HepG2 (cell line): ENCODE data around the gene PNKD. TPM values are rescaled to one million over a fixed set of nuclear protein-coding genes. Genes with fewer than 3 reads are reported as not detected.
A peak's percentile ranks its signal among the peaks of the same experiment; 100 is the strongest.

Source experiments
- FOXM1 ChIP-seq: sonication (generic); formaldehyde crosslinking; IDR thresholded peaks from 2 replicates; pipeline ENCODE4 v1.5.0; 2020; ENCODE audit warnings: missing genetic modification reagents
- MED1 ChIP-seq: sonication (generic); formaldehyde crosslinking; IDR thresholded peaks from 2 replicates; pipeline ENCODE4 v1.4.0; 2020; ENCODE audit warnings: missing genetic modification reagents
- POLR2G ChIP-seq: fragments of 200-400 bp; formaldehyde crosslinking; IDR thresholded peaks from 2 replicates; pipeline ENCODE4 v1.6.1; 2018; ENCODE audit warnings: mild to moderate bottlenecking, low read depth, low read length, moderate library complexity
- RFX1 ChIP-seq: fragments of 450-650 bp; IDR thresholded peaks from 2 replicates; pipeline ENCODE4 v1.6.1; 2017
- SOX13 ChIP-seq, 3 experiments: fragments of 450-650 bp in 1 of 3; sonication (generic) in 1 of 3; formaldehyde crosslinking in 1 of 3; IDR thresholded peaks in 2 of 3; conservative IDR thresholded peaks in 1 of 3; 2 replicates each; pipeline versions ENCODE4 v1.5.0 to v1.6.1; 2016 to 2020; ENCODE audit warnings: antibody characterized with exemption in 1 of 3, mild to moderate bottlenecking in 1 of 3, missing compliant biosample characterization in 1 of 3, missing genetic modification reagents in 1 of 3, moderate library complexity in 1 of 3
- SP1 ChIP-seq, 2 experiments: fragments of 450-650 bp in 1 of 2; sonication (generic) in 1 of 2; formaldehyde crosslinking in 1 of 2; IDR thresholded peaks; 2 replicates each; pipeline versions ENCODE4 v1.4.0 to v1.6.1; 2016 to 2020; ENCODE audit warnings: missing genetic modification reagents in 1 of 2
- SP5 ChIP-seq: IDR thresholded peaks from 2 replicates; pipeline ENCODE4 v1.6.1; 2016; ENCODE audit warnings: low read depth, borderline replicate concordance
- YY1 ChIP-seq: IDR thresholded peaks from 2 replicates; pipeline ENCODE4 v1.6.1; 2011; ENCODE audit warnings: low read length, low read depth, moderate library complexity, mild to moderate bottlenecking; ENCODE audit not compliant: insufficient read depth, insufficient replicate concordance
- ZEB1 ChIP-seq: IDR thresholded peaks from 2 replicates; pipeline ENCODE4 v1.6.1; 2012; ENCODE audit warnings: mild to moderate bottlenecking, low read depth, inconsistent platforms; ENCODE audit not compliant: insufficient replicate concordance
- ZNF552 ChIP-seq: sonication (generic); formaldehyde crosslinking; IDR thresholded peaks from 2 replicates; pipeline ENCODE4 v1.9.0; 2022; ENCODE audit warnings: missing genetic modification reagents, mild to moderate bottlenecking, borderline replicate concordance
- ZNF570 ChIP-seq: sonication (generic); formaldehyde crosslinking; IDR thresholded peaks from 2 replicates; pipeline ENCODE4 v1.4.0; 2020; ENCODE audit warnings: mild to moderate bottlenecking, missing genetic modification reagents, borderline replicate concordance
- ZNF678 ChIP-seq: sonication (generic); formaldehyde crosslinking; IDR thresholded peaks from 2 replicates; pipeline ENCODE4 v1.4.0; 2020; ENCODE audit warnings: mild to moderate bottlenecking, missing genetic modification reagents
- ZNF878 ChIP-seq: sonication (generic); formaldehyde crosslinking; IDR thresholded peaks from 2 replicates; pipeline ENCODE4 v1.8.1; 2023; ENCODE audit warnings: mild to moderate bottlenecking, missing genetic modification reagents, moderate library complexity
- polyA plus RNA-seq, 8 experiments: library from polyadenylated mRNA; depleted of rRNA in 3 of 8; stranded (reverse) in 7 of 8; unstranded in 1 of 8; fragments of >200 nt; fragmentation: Illumina TruSeq in 4 of 8; extraction: Trizol in 4 of 8; gene quantifications; 2 replicates each; pipeline versions ENCODE4 v1.2.1 to v1.2.3, GENCODE V29; 2011 to 2016; ENCODE audit warnings: low read depth in 4 of 8, missing spikeins in 1 of 8, mixed read lengths in 1 of 8; ENCODE audit not compliant: insufficient read depth in 1 of 8
- total RNA-seq, 5 experiments: library from RNA; depleted of rRNA; stranded (reverse); fragments of >200 nt; fragmentation: Illumina TruSeq; extraction: Trizol; gene quantifications; 2 replicates each; pipeline ENCODE4 v1.2.3, GENCODE V29; 2016; ENCODE audit warnings: low read depth in 1 of 5
- TF ChIP-seq, protein P1 (sequence below): IDR thresholded peaks from 2 replicates; pipeline ENCODE4 v1.6.1; 2016; ENCODE audit warnings: missing genetic modification reagents, missing compliant biosample characterization
- TF ChIP-seq, protein P2 (sequence below): sonication (generic); formaldehyde crosslinking; IDR thresholded peaks from 2 replicates; pipeline ENCODE4 v1.8.0; 2022; ENCODE audit warnings: missing genetic modification reagents, mild to moderate bottlenecking, inconsistent platforms, borderline replicate concordance
- TF ChIP-seq, protein P3 (sequence below): sonication (generic); formaldehyde crosslinking; IDR thresholded peaks from 2 replicates; pipeline ENCODE4 v1.9.0; 2022; ENCODE audit warnings: low read depth, missing genetic modification reagents
- TF ChIP-seq, protein P4 (sequence below): sonication (generic); formaldehyde crosslinking; IDR thresholded peaks from 2 replicates; pipeline ENCODE4 v1.4.0; 2020; ENCODE audit warnings: missing genetic modification reagents; ENCODE audit errors: not compliant biosample characterization
- TF ChIP-seq, protein P5 (sequence below), 2 experiments: sonication (generic) in 1 of 2; formaldehyde crosslinking in 1 of 2; IDR thresholded peaks; 2 replicates each; pipeline versions ENCODE4 v1.4.0 to v1.6.1; 2016 to 2020; ENCODE audit warnings: borderline replicate concordance in 1 of 2, low read depth in 1 of 2, mild to moderate bottlenecking in 1 of 2, missing genetic modification reagents in 1 of 2

The PNKD gene
- total and polyA plus RNA-seq, 2 of the 13 experiments (the other 11 are each of a cell fraction or from before 2014, with no cell fraction given), result 55.9 to 80.4 TPM

DNA sequence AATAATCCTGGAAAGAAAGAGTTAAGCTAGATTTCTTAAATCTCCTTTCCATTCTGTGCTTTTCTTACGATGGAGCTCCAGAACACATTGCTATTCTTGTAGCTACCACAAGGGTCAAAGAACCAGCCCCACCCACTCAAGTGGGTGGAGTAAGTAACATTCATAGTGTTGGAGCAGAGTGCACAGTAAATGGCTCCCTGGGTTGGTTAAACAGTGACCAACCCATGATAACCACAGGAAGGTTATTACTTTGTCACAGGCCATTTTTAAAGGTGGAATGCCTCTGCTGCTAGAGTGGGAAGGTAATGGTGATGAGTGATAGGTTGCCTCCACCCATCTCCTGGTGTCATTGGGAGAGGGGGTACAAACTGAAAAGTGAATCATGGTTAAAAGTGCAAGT lies 39.4 kb upstream of the PNKD start (continued):
- TF ChIP-seq, protein P1, sequence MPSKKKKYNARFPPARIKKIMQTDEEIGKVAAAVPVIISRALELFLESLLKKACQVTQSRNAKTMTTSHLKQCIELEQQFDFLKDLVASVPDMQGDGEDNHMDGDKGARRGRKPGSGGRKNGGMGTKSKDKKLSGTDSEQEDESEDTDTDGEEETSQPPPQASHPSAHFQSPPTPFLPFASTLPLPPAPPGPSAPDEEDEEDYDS (CRISPR knock-in tag), result no peak
- TF ChIP-seq ZNF570 (CRISPR knock-in tag), result no peak
- no peak for TF ChIP-seq SOX13 (IDR thresholded peaks at IDR 0.05)
- 0 out of 4 replicates have a peak, but pooled peaks of 1 of the 2 experiments have one; percentile 55 for TF ChIP-seq SOX13 (CRISPR knock-in tag; conservative IDR thresholded peaks at IDR 0.05 in 1 of 2, IDR thresholded peaks at IDR 0.05 in 1 of 2)
- TF ChIP-seq, protein P2, sequence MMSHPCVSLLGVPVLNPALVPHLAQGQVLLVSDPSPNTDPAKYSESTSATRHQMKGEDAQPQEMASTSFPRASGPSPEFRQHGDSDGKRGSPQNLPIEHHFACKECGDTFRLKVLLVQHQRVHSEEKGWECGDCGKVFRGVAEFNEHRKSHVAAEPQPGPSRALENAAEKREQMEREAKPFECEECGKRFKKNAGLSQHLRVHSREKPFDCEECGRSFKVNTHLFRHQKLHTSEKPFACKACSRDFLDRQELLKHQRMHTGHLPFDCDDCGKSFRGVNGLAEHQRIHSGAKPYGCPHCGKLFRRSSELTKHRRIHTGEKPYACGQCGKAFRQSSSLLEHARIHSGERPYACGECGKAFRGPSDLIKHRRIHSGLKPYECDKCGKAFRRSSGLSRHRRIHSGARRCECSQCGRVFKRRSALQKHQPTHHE, result no peak
- TF ChIP-seq YY1, result peak; percentile 52
- TF ChIP-seq MED1, result no peak
- TF ChIP-seq, protein P3, sequence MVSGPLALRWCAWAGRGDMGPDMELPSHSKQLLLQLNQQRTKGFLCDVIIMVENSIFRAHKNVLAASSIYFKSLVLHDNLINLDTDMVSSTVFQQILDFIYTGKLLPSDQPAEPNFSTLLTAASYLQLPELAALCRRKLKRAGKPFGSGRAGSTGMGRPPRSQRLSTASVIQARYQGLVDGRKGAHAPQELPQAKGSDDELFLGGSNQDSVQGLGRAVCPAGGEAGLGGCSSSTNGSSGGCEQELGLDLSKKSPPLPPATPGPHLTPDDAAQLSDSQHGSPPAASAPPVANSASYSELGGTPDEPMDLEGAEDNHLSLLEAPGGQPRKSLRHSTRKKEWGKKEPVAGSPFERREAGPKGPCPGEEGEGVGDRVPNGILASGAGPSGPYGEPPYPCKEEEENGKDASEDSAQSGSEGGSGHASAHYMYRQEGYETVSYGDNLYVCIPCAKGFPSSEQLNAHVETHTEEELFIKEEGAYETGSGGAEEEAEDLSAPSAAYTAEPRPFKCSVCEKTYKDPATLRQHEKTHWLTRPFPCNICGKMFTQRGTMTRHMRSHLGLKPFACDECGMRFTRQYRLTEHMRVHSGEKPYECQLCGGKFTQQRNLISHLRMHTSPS (CRISPR knock-in tag), result no peak
- TF ChIP-seq, protein P4, sequence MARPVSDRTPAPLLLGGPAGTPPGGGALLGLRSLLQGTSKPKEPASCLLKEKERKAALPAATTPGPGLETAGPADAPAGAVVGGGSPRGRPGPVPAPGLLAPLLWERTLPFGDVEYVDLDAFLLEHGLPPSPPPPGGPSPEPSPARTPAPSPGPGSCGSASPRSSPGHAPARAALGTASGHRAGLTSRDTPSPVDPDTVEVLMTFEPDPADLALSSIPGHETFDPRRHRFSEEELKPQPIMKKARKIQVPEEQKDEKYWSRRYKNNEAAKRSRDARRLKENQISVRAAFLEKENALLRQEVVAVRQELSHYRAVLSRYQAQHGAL (CRISPR knock-in tag), result no peak
- peak; percentile 60; the same call in 1 of the 2 replicates for TF ChIP-seq SP5 (CRISPR knock-in tag)
- TF ChIP-seq FOXM1 (CRISPR knock-in tag), result no peak
- TF ChIP-seq POLR2G, result no peak
- TF ChIP-seq RFX1, result no peak
- TF ChIP-seq, protein P5, sequence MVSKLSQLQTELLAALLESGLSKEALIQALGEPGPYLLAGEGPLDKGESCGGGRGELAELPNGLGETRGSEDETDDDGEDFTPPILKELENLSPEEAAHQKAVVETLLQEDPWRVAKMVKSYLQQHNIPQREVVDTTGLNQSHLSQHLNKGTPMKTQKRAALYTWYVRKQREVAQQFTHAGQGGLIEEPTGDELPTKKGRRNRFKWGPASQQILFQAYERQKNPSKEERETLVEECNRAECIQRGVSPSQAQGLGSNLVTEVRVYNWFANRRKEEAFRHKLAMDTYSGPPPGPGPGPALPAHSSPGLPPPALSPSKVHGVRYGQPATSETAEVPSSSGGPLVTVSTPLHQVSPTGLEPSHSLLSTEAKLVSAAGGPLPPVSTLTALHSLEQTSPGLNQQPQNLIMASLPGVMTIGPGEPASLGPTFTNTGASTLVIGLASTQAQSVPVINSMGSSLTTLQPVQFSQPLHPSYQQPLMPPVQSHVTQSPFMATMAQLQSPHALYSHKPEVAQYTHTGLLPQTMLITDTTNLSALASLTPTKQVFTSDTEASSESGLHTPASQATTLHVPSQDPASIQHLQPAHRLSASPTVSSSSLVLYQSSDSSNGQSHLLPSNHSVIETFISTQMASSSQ (IDR thresholded peaks at IDR 0.05; ENCODE audit: low read depth), result peak; percentile 61; the same call in 1 of the 2 replicates
- TF ChIP-seq, protein P5 (CRISPR knock-in tag; IDR thresholded peaks at IDR 0.05; ENCODE audit: borderline replicate concordance), result 0 out of 2 replicates have a peak, but pooled peaks have one; percentile 25
- no peak for TF ChIP-seq ZNF678 (CRISPR knock-in tag)
- TF ChIP-seq ZNF552 (CRISPR knock-in tag), result no peak
- TF ChIP-seq ZNF878 (CRISPR knock-in tag), result no peak
- no peak for TF ChIP-seq ZEB1
- no peak for TF ChIP-seq SP1 (IDR thresholded peaks at IDR 0.05)
- TF ChIP-seq SP1 (CRISPR knock-in tag; IDR thresholded peaks at IDR 0.05), result peak; percentile 73
